H9 (cell line): ENCODE data around the gene FCGBP. TPM values are rescaled to one million over a fixed set of nuclear protein-coding genes. Genes with fewer than 3 reads are reported as not detected.

Source experiments
- DNase-seq: peaks from one replicate; pipeline ENCODE4 v3.0.0-alpha.2; 2017
- H2AFZ ChIP-seq: one replicate; pipeline ENCODE4 v1.6.1; 2013; ENCODE audit warnings: mild to moderate bottlenecking, low read length, control low read depth, moderate library complexity
- H2AK5ac ChIP-seq: 2 replicates; pipeline ENCODE4 v1.6.1; 2013; ENCODE audit warnings: low read length, control low read depth, mixed read lengths; ENCODE audit not compliant: insufficient read length
- H2BK120ac ChIP-seq: one replicate; pipeline ENCODE4 v1.6.1; 2013; ENCODE audit warnings: low read depth, mild to moderate bottlenecking, low read length, control low read depth, inconsistent platforms; ENCODE audit not compliant: poor library complexity, severe bottlenecking
- H2BK12ac ChIP-seq: 2 replicates; pipeline ENCODE4 v1.6.1; 2013; ENCODE audit warnings: low read length, control low read depth, mixed read lengths, low read depth; ENCODE audit not compliant: insufficient read length
- H2BK15ac ChIP-seq: 2 replicates; pipeline ENCODE4 v1.6.1; 2013; ENCODE audit warnings: low read depth, low read length, control low read depth
- H2BK20ac ChIP-seq: one replicate; pipeline ENCODE4 v1.6.1; 2013; ENCODE audit warnings: low read depth, mild to moderate bottlenecking, low read length, control low read depth, inconsistent platforms; ENCODE audit not compliant: poor library complexity, severe bottlenecking
- H2BK5ac ChIP-seq: 2 replicates; pipeline ENCODE4 v1.6.1; 2013; ENCODE audit warnings: low read length, control low read depth, mixed read lengths; ENCODE audit not compliant: insufficient read length
- H3K14ac ChIP-seq: 2 replicates; pipeline ENCODE4 v1.6.1; 2013; ENCODE audit warnings: low read length, control low read depth; ENCODE audit not compliant: insufficient read depth
- H3K18ac ChIP-seq: 2 replicates; pipeline ENCODE4 v1.6.1; 2013; ENCODE audit warnings: low read depth, mild to moderate bottlenecking, mixed read lengths, low read length, control low read depth; ENCODE audit not compliant: insufficient read length
- H3K23ac ChIP-seq: 2 replicates; pipeline ENCODE4 v1.6.1; 2013; ENCODE audit warnings: low read length, control low read depth, mixed read lengths, low read depth; ENCODE audit not compliant: insufficient read length
- H3K23me2 ChIP-seq: 2 replicates; pipeline ENCODE4 v1.6.1; 2013; ENCODE audit warnings: low read depth, mild to moderate bottlenecking, mixed read lengths, low read length, control low read depth; ENCODE audit not compliant: insufficient read length, poor library complexity, severe bottlenecking
- H3K27ac ChIP-seq: 2 replicates; pipeline ENCODE4 v1.5.1; 2013; ENCODE audit warnings: low read length, control low read depth, mixed read lengths, low read depth; ENCODE audit not compliant: insufficient read length
- H3K27me3 ChIP-seq: 2 replicates; pipeline ENCODE4 v1.6.1; 2013; ENCODE audit warnings: low read length, control low read depth, inconsistent platforms; ENCODE audit not compliant: insufficient read depth
- H3K4ac ChIP-seq: 2 replicates; pipeline ENCODE4 v1.6.1; 2013; ENCODE audit warnings: low read depth, mild to moderate bottlenecking, control low read depth, inconsistent platforms, low read length, moderate library complexity
- H3K4me1 ChIP-seq: 2 replicates; pipeline ENCODE4 v1.6.1; 2013; ENCODE audit warnings: low read length, control low read depth, inconsistent platforms; ENCODE audit not compliant: insufficient read depth
- H3K4me2 ChIP-seq: 2 replicates; pipeline ENCODE4 v1.6.1; 2013; ENCODE audit warnings: low read length, control low read depth, mixed read lengths; ENCODE audit not compliant: insufficient read length, insufficient read depth
- H3K56ac ChIP-seq: 2 replicates; pipeline ENCODE4 v1.6.1; 2013; ENCODE audit warnings: low read depth, mild to moderate bottlenecking, mixed read lengths, low read length, control low read depth; ENCODE audit not compliant: insufficient read length
- H3K79me1 ChIP-seq: 2 replicates; pipeline ENCODE4 v1.6.1; 2013; ENCODE audit warnings: low read depth, mild to moderate bottlenecking, moderate library complexity, low read length, control low read depth, inconsistent platforms; ENCODE audit not compliant: insufficient read depth, poor library complexity, severe bottlenecking
- H3K79me2 ChIP-seq: 2 replicates; pipeline ENCODE4 v1.6.1; 2013; ENCODE audit warnings: low read length, control low read depth, inconsistent platforms; ENCODE audit not compliant: insufficient read depth
- H3K9ac ChIP-seq: 2 replicates; pipeline ENCODE4 v1.6.1; 2013; ENCODE audit warnings: low read length, control low read depth, mixed read lengths; ENCODE audit not compliant: insufficient read length; ENCODE audit errors: extremely low read depth
- H3K9me3 ChIP-seq: one replicate; pipeline ENCODE4 v1.6.1; 2013; ENCODE audit warnings: low read depth, low read length, inconsistent platforms; ENCODE audit not compliant: control insufficient read depth
- H3T11ph ChIP-seq: one replicate; pipeline ENCODE4 v1.6.1; 2013; ENCODE audit warnings: mild to moderate bottlenecking, low read length, control low read depth, inconsistent platforms
- H4K20me1 ChIP-seq: one replicate; pipeline ENCODE4 v1.6.1; 2013; ENCODE audit not compliant: control insufficient read depth, insufficient read length, insufficient read depth
- H4K5ac ChIP-seq: 2 replicates; pipeline ENCODE4 v1.6.1; 2013; ENCODE audit warnings: low read depth, mild to moderate bottlenecking, mixed read lengths, low read length, control low read depth; ENCODE audit not compliant: insufficient read length
- H4K8ac ChIP-seq: replicated peaks from 2 replicates; pipeline ENCODE4 v1.6.1; 2013; ENCODE audit warnings: low read length, control low read depth, mixed read lengths, low read depth; ENCODE audit not compliant: insufficient read length
- H4K91ac ChIP-seq: 2 replicates; pipeline ENCODE4 v1.6.1; 2013; ENCODE audit warnings: low read depth, mild to moderate bottlenecking, moderate library complexity, mixed read lengths, low read length, control low read depth; ENCODE audit not compliant: insufficient read length
- H3K27ac Mint-ChIP-seq, 3 experiments: 2 replicates in 2 of 3; 3 replicates in 1 of 3; pipeline ENCODE4 v1.8.0; 2020 to 2021; ENCODE audit warnings: mixed read lengths in 3 of 3, mild to moderate bottlenecking in 1 of 3, moderate library complexity in 1 of 3
- H3K27me3 Mint-ChIP-seq: 2 replicates; pipeline ENCODE4 v1.8.0; 2021; ENCODE audit warnings: low read depth, mild to moderate bottlenecking, moderate library complexity, mixed read lengths
- H3K36me3 Mint-ChIP-seq, 3 experiments: 2 replicates in 2 of 3; 3 replicates in 1 of 3; pipeline ENCODE4 v1.8.0; 2020 to 2021; ENCODE audit warnings: low read depth in 3 of 3, mixed read lengths in 3 of 3; ENCODE audit not compliant: insufficient read depth in 1 of 3
- H3K4me1 Mint-ChIP-seq, 2 experiments: 2 replicates each; pipeline ENCODE4 v1.8.0; 2020; ENCODE audit warnings: mixed read lengths in 2 of 2
- H3K4me3 Mint-ChIP-seq, 2 experiments: 2 replicates in 1 of 2; 3 replicates in 1 of 2; pipeline ENCODE4 v1.8.0; 2020 to 2021; ENCODE audit warnings: mild to moderate bottlenecking in 2 of 2, mixed read lengths in 2 of 2, moderate library complexity in 1 of 2
- H3K9me3 Mint-ChIP-seq, 2 experiments: 2 replicates in 1 of 2; 3 replicates in 1 of 2; pipeline ENCODE4 v1.8.0; 2020; ENCODE audit warnings: mild to moderate bottlenecking in 2 of 2, mixed read lengths in 2 of 2, moderate library complexity in 1 of 2
- WGBS: extraction: QIAGEN DNeasy Blood & Tissue Kit; methylation state at CpG from one replicate; pipeline ENCODE4 v1.1.7; 2013; ENCODE audit warnings: missing lambda C conversion rate, low lambda C conversion rate, mixed read lengths; ENCODE audit not compliant: insufficient read length; ENCODE audit errors: extremely low coverage; 5-methylcytosine and 5-hydroxymethylcytosine counted together
- total RNA-seq: library from RNA; stranded (reverse); gene quantifications from 2 replicates; pipeline ENCODE4 v1.2.1, GENCODE V29; 2021
- TF ChIP-seq, protein P1 (sequence below): fragments of 200-600 bp; sonication (generic); conservative IDR thresholded peaks from 3 replicates; pipeline ENCODE4 v1.8.0; 2021; ENCODE audit warnings: antibody characterized with exemption, mild to moderate bottlenecking

FCGBP gene
- total RNA-seq, 1 experiment from 2014 or later, result 0.13 TPM

DNA sequence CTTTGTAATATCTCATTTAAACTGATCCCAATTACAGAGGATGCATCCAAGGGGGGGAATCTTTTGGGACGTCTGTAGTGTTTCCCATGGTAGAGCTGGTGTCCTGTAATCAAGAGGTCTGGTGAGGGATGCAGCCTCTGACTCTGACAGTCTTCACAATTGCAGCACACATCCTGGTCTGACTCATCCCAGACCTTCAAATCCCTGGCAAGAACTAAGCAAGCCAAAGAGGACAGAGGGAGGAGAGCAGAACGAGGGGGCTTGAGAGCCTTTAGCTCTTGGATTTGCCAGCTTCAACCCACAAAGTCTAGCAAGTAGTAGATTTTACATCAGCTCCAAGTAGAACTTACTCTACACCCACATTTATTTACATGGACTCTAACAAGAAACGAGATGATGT is 17.3 kb upstream of the FCGBP start:
- H4K8ac ChIP-seq, result no peak overlapping the region
- no peak overlapping the region for H2BK5ac ChIP-seq
- H3K18ac ChIP-seq, result no peak overlapping the region
- Mint-ChIP-seq H3K27ac (no peak overlapping the region; a peak in 1 of 7 replicates), H3K9me3 (0 out of 5 replicates have a peak, but pooled peaks cover 0 to 2% of the 10 kb centered on the region in 2 experiments), H3K27me3 (no peaks in the 10 kb centered on the region), H3K4me1 (0 out of 4 replicates have a peak, but pooled peaks cover 0 to 2% of the 10 kb centered on the region in 2 experiments), H3K36me3 (no peaks in the 10 kb centered on the region), H3K4me3 (no peak overlapping the region)
- no peak overlapping the region for H3K14ac ChIP-seq
- H3K23me2 ChIP-seq, result no peaks in the 10 kb centered on the region
- no peak overlapping the region for H3K9ac ChIP-seq
- H3K23ac ChIP-seq, result no peak overlapping the region
- no peak overlapping the region for H4K91ac ChIP-seq
- H2AFZ ChIP-seq, result no peak overlapping the region
- DNase-seq, result no peak
- H3T11ph ChIP-seq, result no peak overlapping the region
- no peaks in the 10 kb centered on the region for H4K20me1 ChIP-seq
- no peak overlapping the region for H3K4me2 ChIP-seq
- H3K4me1 ChIP-seq, result no peaks in the 10 kb centered on the region
- H2BK120ac ChIP-seq, result no peak overlapping the region
- no peak overlapping the region for H2BK15ac ChIP-seq
- no peak overlapping the region for H2AK5ac ChIP-seq
- TF ChIP-seq, protein P1, sequence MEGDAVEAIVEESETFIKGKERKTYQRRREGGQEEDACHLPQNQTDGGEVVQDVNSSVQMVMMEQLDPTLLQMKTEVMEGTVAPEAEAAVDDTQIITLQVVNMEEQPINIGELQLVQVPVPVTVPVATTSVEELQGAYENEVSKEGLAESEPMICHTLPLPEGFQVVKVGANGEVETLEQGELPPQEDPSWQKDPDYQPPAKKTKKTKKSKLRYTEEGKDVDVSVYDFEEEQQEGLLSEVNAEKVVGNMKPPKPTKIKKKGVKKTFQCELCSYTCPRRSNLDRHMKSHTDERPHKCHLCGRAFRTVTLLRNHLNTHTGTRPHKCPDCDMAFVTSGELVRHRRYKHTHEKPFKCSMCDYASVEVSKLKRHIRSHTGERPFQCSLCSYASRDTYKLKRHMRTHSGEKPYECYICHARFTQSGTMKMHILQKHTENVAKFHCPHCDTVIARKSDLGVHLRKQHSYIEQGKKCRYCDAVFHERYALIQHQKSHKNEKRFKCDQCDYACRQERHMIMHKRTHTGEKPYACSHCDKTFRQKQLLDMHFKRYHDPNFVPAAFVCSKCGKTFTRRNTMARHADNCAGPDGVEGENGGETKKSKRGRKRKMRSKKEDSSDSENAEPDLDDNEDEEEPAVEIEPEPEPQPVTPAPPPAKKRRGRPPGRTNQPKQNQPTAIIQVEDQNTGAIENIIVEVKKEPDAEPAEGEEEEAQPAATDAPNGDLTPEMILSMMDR, result no peak
- no peak overlapping the region for H2BK20ac ChIP-seq
- no peak overlapping the region for H2BK12ac ChIP-seq
- H3K56ac ChIP-seq, result no peak overlapping the region
- H3K27me3 ChIP-seq, result no peaks in the 10 kb centered on the region
- H3K9me3 ChIP-seq, result no peaks in the 10 kb centered on the region
- no peak overlapping the region for H3K4ac ChIP-seq
- no CpG with 5 or more reads among the region's 3 CpGs for WGBS
- no peak overlapping the region for H3K27ac ChIP-seq
- H3K79me2 ChIP-seq, result no peaks in the 10 kb centered on the region; the same call in 1 of the 2 replicates
- no peaks in the 10 kb centered on the region for H3K79me1 ChIP-seq
- no peak overlapping the region for H4K5ac ChIP-seq
